ENCODE results near the gene KCNJ9. TPM values are rescaled to one million over a fixed set of nuclear protein-coding genes. Genes with fewer than 3 reads are reported as not detected.
A peak's percentile ranks its signal among the peaks of the same experiment; 100 is the strongest.

Gene KCNJ9
- total RNA-seq, 1 donor from 2014 or later, result not detected

GRCh38 chr1:160083968-160084770 is 2.8 kb downstream of the KCNJ9 start:
- Mint-ChIP-seq H3K4me3 (ENCODE audit: unreplicated experiment) (peak overlapping the region; percentile 52), H3K27me3 (ENCODE audit: unreplicated experiment) (peaks cover 45% of the 10 kb centered on the region), H3K9me3 (ENCODE audit: unreplicated experiment) (no peaks in the 10 kb centered on the region), H3K27ac (ENCODE audit: unreplicated experiment) (no peak overlapping the region), H3K4me1 (ENCODE audit: unreplicated experiment) (peaks cover 16% of the 10 kb centered on the region), H3K36me3 (ENCODE audit: unreplicated experiment) (peaks cover 8% of the 10 kb centered on the region)
- peak; percentile 63 for TF ChIP-seq CTCF (IDR thresholded peaks at IDR 0.05)
- no peak for DNase-seq (ENCODE audit: extremely low spot score, unreplicated experiment)

GRCh38 chr1:160084771-160085321 is 3.5 kb downstream of the KCNJ9 start:
- H3K4me3 Mint-ChIP-seq (ENCODE audit: unreplicated experiment), result no peak overlapping the region
- peaks cover 38% of the 10 kb centered on the region for H3K27me3 Mint-ChIP-seq (ENCODE audit: unreplicated experiment)
- H3K4me1 Mint-ChIP-seq (ENCODE audit: unreplicated experiment), result peaks cover 16% of the 10 kb centered on the region
- no peak for DNase-seq (ENCODE audit: extremely low spot score, unreplicated experiment)
- peaks cover 9% of the 10 kb centered on the region for H3K36me3 Mint-ChIP-seq (ENCODE audit: unreplicated experiment)
- no peak for TF ChIP-seq CTCF (IDR thresholded peaks at IDR 0.05)
- H3K27ac Mint-ChIP-seq (ENCODE audit: unreplicated experiment), result no peak overlapping the region
- no peaks in the 10 kb centered on the region for H3K9me3 Mint-ChIP-seq (ENCODE audit: unreplicated experiment)

GRCh38 chr1:160085686-160086455 is 4.5 kb downstream of the KCNJ9 start:
- peaks cover 13% of the 10 kb centered on the region for H3K4me1 Mint-ChIP-seq (ENCODE audit: unreplicated experiment)
- H3K9me3 Mint-ChIP-seq (ENCODE audit: unreplicated experiment), result no peaks in the 10 kb centered on the region
- H3K36me3 Mint-ChIP-seq (ENCODE audit: unreplicated experiment), result peaks cover 9% of the 10 kb centered on the region
- H3K4me3 Mint-ChIP-seq (ENCODE audit: unreplicated experiment), result no peak overlapping the region
- peaks cover 28% of the 10 kb centered on the region for H3K27me3 Mint-ChIP-seq (ENCODE audit: unreplicated experiment)
- TF ChIP-seq CTCF (IDR thresholded peaks at IDR 0.05), result peak; percentile 89
- H3K27ac Mint-ChIP-seq (ENCODE audit: unreplicated experiment), result no peak overlapping the region
- DNase-seq (ENCODE audit: extremely low spot score, unreplicated experiment), result peak; percentile 92

GRCh38 chr1:160086456-160086892 is 5.1 kb downstream of the KCNJ9 start:
- H3K9me3 Mint-ChIP-seq (ENCODE audit: unreplicated experiment), result no peaks in the 10 kb centered on the region
- TF ChIP-seq CTCF (IDR thresholded peaks at IDR 0.05), result no peak
- peaks cover 8% of the 10 kb centered on the region for H3K4me1 Mint-ChIP-seq (ENCODE audit: unreplicated experiment)
- no peak for DNase-seq (ENCODE audit: extremely low spot score, unreplicated experiment)
- H3K27ac Mint-ChIP-seq (ENCODE audit: unreplicated experiment), result no peak overlapping the region
- H3K36me3 Mint-ChIP-seq (ENCODE audit: unreplicated experiment), result peaks cover 9% of the 10 kb centered on the region
- peaks cover 22% of the 10 kb centered on the region for H3K27me3 Mint-ChIP-seq (ENCODE audit: unreplicated experiment)
- H3K4me3 Mint-ChIP-seq (ENCODE audit: unreplicated experiment), result no peak overlapping the region
